Measurements from ENCODE around the gene ENOX1. TPM values are rescaled to one million over a fixed set of nuclear protein-coding genes. Genes with fewer than 3 reads are reported as not detected.

ENOX1 gene
- polyA plus RNA-seq, 3 donors, result 0.04 TPM; not detected in 2

DNA sequence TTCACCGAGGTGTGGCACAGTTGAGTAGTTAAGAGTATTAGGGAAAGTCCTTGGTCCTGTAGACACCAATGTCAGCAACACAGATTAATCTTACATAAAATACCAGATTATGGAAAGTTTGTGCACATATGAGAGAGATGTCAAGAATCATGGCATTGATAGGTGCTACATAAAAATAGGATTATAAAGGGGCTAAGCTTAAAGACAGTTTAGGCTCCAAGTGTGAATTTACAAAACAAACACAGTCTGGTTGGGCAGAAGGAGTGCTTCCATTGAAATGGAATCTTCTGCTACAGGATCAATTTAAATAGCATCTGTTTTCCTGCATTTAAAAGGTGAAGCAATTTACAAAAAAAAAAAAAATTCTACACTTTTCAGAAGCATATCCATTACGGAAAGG is 470.5 kb downstream of the ENOX1 start:
- Mint-ChIP-seq H3K4me3 (no peak overlapping the region), H3K9me3 (no peaks in the 10 kb centered on the region), H3K4me1 (peaks cover 15% of the 10 kb centered on the region), H3K36me3 (no peaks in the 10 kb centered on the region), H3K27me3 (ENCODE audit: low read depth in 3 of 3) (no peaks in the 10 kb centered on the region), H3K27ac (no peak overlapping the region)
- H3K36me3 ChIP-seq (replicated peaks in 1 of 2; ENCODE audit: control insufficient read depth in 1 of 2, insufficient read depth in 2 of 2, low read length in 2 of 2), result no peaks in the 10 kb centered on the region
- TF ChIP-seq, protein P1, sequence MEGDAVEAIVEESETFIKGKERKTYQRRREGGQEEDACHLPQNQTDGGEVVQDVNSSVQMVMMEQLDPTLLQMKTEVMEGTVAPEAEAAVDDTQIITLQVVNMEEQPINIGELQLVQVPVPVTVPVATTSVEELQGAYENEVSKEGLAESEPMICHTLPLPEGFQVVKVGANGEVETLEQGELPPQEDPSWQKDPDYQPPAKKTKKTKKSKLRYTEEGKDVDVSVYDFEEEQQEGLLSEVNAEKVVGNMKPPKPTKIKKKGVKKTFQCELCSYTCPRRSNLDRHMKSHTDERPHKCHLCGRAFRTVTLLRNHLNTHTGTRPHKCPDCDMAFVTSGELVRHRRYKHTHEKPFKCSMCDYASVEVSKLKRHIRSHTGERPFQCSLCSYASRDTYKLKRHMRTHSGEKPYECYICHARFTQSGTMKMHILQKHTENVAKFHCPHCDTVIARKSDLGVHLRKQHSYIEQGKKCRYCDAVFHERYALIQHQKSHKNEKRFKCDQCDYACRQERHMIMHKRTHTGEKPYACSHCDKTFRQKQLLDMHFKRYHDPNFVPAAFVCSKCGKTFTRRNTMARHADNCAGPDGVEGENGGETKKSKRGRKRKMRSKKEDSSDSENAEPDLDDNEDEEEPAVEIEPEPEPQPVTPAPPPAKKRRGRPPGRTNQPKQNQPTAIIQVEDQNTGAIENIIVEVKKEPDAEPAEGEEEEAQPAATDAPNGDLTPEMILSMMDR (IDR thresholded peaks at IDR 0.05), result no peak
- peak overlapping the region; percentile 62 for H3K4me2 ChIP-seq (replicated peaks; ENCODE audit: extremely low read depth, low read length, poor library complexity, severe bottlenecking)
- H2AFZ ChIP-seq (ENCODE audit: insufficient read depth, low read depth, low read length, poor library complexity, severe bottlenecking), result no peak overlapping the region
- H4K20me1 ChIP-seq (ENCODE audit: insufficient read depth, low read length), result no peaks in the 10 kb centered on the region
- no peaks in the 10 kb centered on the region for H3K27me3 ChIP-seq (ENCODE audit: control insufficient read depth in 2 of 2, insufficient read depth in 2 of 2, low read length in 2 of 2)
- no peaks in the 10 kb centered on the region for H3K79me2 ChIP-seq (ENCODE audit: insufficient read depth, low read length)
- H3K4me1 ChIP-seq (ENCODE audit: control insufficient read depth in 1 of 2, insufficient read depth in 2 of 2, low read length in 2 of 2), result peaks cover 13 to 14% of the 10 kb centered on the region in 2 donors
- DNase-seq, result no peak
- no peak overlapping the region for H3K27ac ChIP-seq (ENCODE audit: low read depth in 1 of 2, low read length in 2 of 2)
- intact Hi-C loops (cut with micrococcal nuclease), result no loop called here
- WGBS (ENCODE audit: insufficient coverage), result no CpG with 5 or more reads among the region's 2 CpGs
- no peak overlapping the region for H3K4me3 ChIP-seq (replicated peaks in 1 of 3; ENCODE audit: low read depth in 2 of 3, low read length in 3 of 3)
- no peaks in the 10 kb centered on the region for H3K9me3 ChIP-seq (replicated peaks in 1 of 2; ENCODE audit: control insufficient read depth in 1 of 2, insufficient read depth in 1 of 2, low read length in 2 of 2)
- no peak overlapping the region for H3K9ac ChIP-seq (ENCODE audit: insufficient read depth, low read length, poor library complexity, severe bottlenecking)

DNA sequence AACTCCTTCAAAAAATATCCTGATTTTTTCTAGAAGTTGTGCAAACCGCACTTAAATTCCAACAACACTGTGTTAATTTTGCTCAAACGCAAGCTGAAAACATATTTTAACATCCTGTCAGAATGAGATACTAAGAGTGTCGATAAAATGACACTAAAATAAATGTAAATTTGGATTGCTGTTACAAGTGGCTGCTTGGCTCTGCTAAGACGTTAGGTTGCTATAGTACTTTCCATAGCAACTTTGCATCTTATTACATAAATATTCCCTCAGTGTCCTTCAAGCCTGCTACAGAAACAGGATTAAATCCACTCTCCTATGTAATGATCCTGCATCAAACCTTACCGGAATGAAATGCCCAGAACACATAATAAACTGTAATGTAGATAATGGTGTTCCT is 471.2 kb downstream of the ENOX1 start:
- Mint-ChIP-seq H3K4me1 (peaks cover 15% of the 10 kb centered on the region), H3K27me3 (ENCODE audit: low read depth in 3 of 3) (no peaks in the 10 kb centered on the region), H3K4me3 (no peak overlapping the region), H3K27ac (no peak overlapping the region), H3K36me3 (no peaks in the 10 kb centered on the region), H3K9me3 (no peaks in the 10 kb centered on the region)
- Histone ChIP-seq H3K9ac (ENCODE audit: insufficient read depth, low read length, poor library complexity, severe bottlenecking) (no peak overlapping the region), H3K27ac (ENCODE audit: low read depth in 1 of 2, low read length in 2 of 2) (no peak overlapping the region), H3K27me3 (ENCODE audit: control insufficient read depth in 2 of 2, insufficient read depth in 2 of 2, low read length in 2 of 2) (no peaks in the 10 kb centered on the region), H3K4me1 (ENCODE audit: control insufficient read depth in 1 of 2, insufficient read depth in 2 of 2, low read length in 2 of 2) (peaks cover 13 to 14% of the 10 kb centered on the region in 2 donors), H3K9me3 (replicated peaks in 1 of 2; ENCODE audit: control insufficient read depth in 1 of 2, insufficient read depth in 1 of 2, low read length in 2 of 2) (no peaks in the 10 kb centered on the region), H3K79me2 (ENCODE audit: insufficient read depth, low read length) (no peaks in the 10 kb centered on the region), H3K4me3 (replicated peaks in 1 of 3; ENCODE audit: low read depth in 2 of 3, low read length in 3 of 3) (no peak overlapping the region), H4K20me1 (ENCODE audit: insufficient read depth, low read length) (no peaks in the 10 kb centered on the region), H3K36me3 (replicated peaks in 1 of 2; ENCODE audit: control insufficient read depth in 1 of 2, insufficient read depth in 2 of 2, low read length in 2 of 2) (no peaks in the 10 kb centered on the region), H2AFZ (ENCODE audit: insufficient read depth, low read depth, low read length, poor library complexity, severe bottlenecking) (no peak overlapping the region), H3K4me2 (replicated peaks; ENCODE audit: extremely low read depth, low read length, poor library complexity, severe bottlenecking) (no peak overlapping the region)
- TF ChIP-seq, protein P1 (IDR thresholded peaks at IDR 0.05), result no peak
- intact Hi-C loops (cut with micrococcal nuclease), result no loop called here
- DNase-seq, result no peak
- WGBS (ENCODE audit: insufficient coverage), result no CpG with 5 or more reads among the region's 5 CpGs
